Cardiac septum (tissue), 1 donor: ENCODE data around the gene DHRS4L2. TPM values are rescaled to one million over a fixed set of nuclear protein-coding genes. Genes with fewer than 3 reads are reported as not detected.
A peak's percentile ranks its signal among the peaks of the same experiment; 100 is the strongest.
"Not testable (repeated sequence)": the region's sequence is repeated elsewhere in the genome, so short reads cannot be mapped to it uniquely, and the experiment has no call there.

Experiments
- DNase-seq: peaks from one replicate; pipeline ENCODE4 v3.0.0-alpha.2; 2020; ENCODE audit warnings: low spot score
- intact Hi-C: fragments of 100-400 bp; cut with DNase I; formaldehyde crosslinking; loops from one replicate; pipeline ENCODE4 v1.14.0; 2022
- long read RNA-seq: library from polyadenylated mRNA; unstranded; transcript quantifications from one replicate; pipeline ENCODE4 v2.0.0, GENCODE V29; 2021
- total RNA-seq: library from RNA; stranded (reverse); fragmentation: NEBNext Ultra II Directional; extraction: Animal tissue kit (Norgen Biotek cat#: 25700); gene quantifications from one replicate; pipeline ENCODE4 v1.2.1, GENCODE V29; 2021
- donor health status: DM: no; HTN: no; CAD: no.

DHRS4L2 gene
- total RNA-seq: 26.2 TPM
- long read RNA-seq, transcript DHRS4L2-202 (5 exons, 1,117 nt): major isoform, 10 of 21 reads
- long read RNA-seq, transcript DHRS4L2-201 (8 exons, 1,370 nt): minor isoform, 6 of 21 reads
- long read RNA-seq, partial matches to known transcripts: 2 of 21 reads
- long read RNA-seq, other reads (novel, unspliced or antisense): 3 of 21 reads

- DNase-seq: peak; percentile 94
- intact Hi-C loops: loop anchor here (10.0 kb wide), 1 partner anchor 106 kb away; the partner anchor contains the start of gene PCK2
These were observed at the start of gene DHRS4L2 for GRCh38 chr14:23988607-23989363. Gene DHRS4L2 (plus strand): TSS chr14:23988929. CDS start chr14:23988948, 19 bp downstream.

DNA sequence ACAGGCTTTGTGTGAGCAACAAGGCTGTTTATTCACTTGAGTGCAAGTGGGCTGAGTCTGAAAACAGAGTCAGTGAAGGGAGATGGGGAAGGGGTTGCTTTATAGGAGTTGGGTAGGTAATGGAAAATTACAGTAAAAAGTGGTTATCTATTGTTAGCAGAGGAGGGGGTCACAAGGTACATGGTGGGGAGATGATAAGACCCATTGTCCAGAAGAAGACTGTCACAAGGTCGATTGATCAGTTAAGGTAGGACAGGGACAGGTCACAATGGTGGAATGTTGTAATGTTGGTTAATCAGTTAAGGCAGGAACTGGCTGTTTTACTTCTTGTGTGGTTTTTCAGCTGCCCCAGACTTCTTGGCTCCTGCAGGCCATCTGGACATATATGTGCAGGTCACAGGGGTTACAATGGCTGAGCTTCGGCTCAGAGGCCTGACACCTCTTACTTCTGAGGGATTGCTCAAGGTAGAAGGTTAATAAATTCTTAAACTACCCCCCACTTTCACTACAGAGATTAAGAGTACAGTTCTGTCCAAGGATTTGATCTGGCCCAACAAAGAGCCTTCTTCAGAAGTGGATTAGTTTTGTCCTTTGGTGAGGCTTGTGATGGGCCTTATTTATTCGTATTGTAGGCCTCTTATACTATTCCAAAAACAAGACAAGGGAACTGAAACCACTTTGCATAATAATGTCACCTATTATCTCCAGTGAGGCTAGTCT, 49.0 kb upstream of the DHRS4L2 start:
- DNase-seq: no peak
- intact Hi-C loops: no loop called here

DNA sequence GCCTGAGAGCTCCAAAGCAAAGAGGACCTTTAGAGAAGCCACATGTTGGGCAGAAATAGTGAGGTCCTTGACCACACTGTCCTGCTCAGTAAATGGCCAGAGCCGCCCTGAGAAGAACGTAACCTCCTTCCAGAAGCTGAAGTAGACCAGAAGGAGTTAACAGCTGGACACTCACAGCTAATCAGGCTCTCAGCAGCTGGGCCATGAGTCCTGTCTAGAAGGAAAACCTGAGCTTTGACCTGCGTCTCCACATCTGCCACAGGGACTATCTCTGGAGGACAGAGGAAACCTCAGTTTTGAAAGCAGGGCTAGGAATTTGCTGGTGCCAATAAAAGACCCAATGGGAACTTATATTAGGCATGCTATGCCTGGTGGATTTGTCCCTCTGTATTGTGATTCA, 47.5 kb upstream of the DHRS4L2 start:
- DNase-seq: no peak
- intact Hi-C loops: no loop called here

- DNase-seq: no peak
- intact Hi-C loops: no loop called here
These were observed 47.1 kb upstream of the DHRS4L2 start for GRCh38 chr14:23941669-23942068.

DNA sequence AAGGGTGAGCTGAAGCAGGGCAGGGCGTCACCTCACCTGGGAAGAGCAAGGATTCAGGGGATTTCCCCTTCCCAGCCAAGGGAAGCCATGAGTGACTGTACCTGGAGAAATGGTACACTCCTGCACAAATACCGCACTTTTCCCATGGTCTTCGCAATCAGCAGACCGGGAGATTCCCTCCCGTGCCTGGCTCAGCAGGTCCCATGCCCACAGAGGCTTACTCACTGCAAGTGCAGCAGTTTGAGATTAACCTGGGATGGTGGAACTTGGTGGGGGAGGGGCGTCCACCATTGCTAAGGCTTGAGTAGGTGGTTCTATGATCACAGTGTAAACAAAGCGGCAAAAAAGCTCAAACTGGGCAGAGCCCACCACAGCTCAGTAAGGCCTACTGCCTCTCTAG, 46.1 kb upstream of the DHRS4L2 start:
- no peak for DNase-seq
- intact Hi-C loops: no loop called here

- intact Hi-C loops, DNase-seq: not testable (repeated sequence)
These were observed 39.7 kb upstream of the DHRS4L2 start for GRCh38 chr14:23949069-23949468.

- DNase-seq: no peak
- intact Hi-C loops: no loop called here
These were observed 38.2 kb upstream of the DHRS4L2 start for GRCh38 chr14:23950411-23951135.

- DNase-seq, intact Hi-C loops: not testable (repeated sequence)
These were observed 37.6 kb upstream of the DHRS4L2 start for GRCh38 chr14:23951136-23951466.

DNA sequence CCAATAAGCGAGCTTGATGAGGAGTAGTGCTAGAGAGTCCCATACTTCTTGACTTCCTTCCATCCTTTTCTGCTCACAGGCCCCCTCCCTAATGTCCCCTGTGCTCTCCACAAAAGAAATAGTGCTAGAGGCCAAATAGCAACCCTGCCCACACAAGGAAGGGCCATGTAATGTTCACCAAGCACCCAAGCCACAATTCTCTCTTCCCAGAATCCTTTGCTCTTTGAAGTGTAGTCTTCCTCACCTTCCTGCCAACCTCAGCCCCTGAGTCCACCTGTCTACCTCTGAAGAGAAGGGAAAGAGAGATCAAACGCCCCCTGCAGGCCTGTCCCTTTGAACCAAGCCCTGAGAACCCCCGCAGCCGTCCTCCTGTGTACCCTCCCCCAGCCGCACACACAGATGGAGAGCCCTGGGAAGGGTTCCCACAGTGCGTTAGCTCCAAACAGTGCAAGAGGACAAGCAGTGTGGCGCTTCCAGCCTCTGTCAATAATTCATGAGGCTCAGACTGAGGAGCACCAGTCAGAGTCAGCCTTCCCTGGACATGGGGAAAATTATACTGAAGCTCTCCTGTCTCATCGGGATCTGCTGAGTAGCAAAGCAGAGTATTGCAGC, 37.0 kb upstream of the DHRS4L2 start:
- intact Hi-C loops: no loop called here
- no peak for DNase-seq

DNA sequence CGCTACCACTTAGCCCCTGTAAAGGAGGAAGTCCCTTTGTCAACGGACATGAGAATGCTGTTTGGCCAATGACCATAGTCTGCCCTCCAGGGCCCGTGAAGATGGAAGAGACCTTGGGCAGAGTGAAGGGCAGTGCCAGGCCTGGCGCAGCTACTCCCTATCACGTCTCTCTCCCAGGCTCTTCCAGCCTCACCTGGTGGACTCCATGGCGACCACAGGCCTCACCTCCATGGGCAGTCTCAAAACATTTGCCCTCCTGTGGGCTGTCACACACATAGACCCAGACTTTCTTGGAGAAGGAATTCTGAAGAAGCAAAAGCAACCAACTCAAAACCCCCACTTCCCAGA, 35.6 kb upstream of the DHRS4L2 start:
- intact Hi-C loops, DNase-seq: not testable (repeated sequence)

- intact Hi-C loops: no loop called here
- DNase-seq: peak; percentile 93
These were observed 35.1 kb upstream of the DHRS4L2 start, which contains the start of gene DHRS4 for GRCh38 chr14:23953464-23954278. Gene DHRS4 (plus strand): TSS chr14:23953770. CDS start chr14:23953789, 19 bp downstream.

DNA sequence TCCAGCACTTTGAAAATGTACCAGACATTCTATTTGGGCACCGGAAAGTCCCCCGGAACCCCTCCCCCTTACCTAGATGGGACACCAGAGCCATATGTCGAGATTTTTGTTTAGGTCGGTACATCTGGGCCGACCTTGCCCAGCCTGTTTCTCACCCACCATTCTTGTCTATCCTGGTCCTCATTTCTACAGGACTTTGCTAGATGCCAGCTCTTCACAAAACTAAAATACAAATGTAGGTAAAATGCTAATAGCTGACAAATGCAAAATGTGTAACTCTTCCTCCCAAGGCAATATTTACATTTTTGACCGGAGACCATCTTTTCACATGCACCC, 34.5 kb upstream of the DHRS4L2 start:
- DNase-seq, intact Hi-C loops: not testable (repeated sequence)

- DNase-seq, intact Hi-C loops: not testable (repeated sequence)
These were observed 33.8 kb upstream of the DHRS4L2 start for GRCh38 chr14:23954965-23955364.

DNA sequence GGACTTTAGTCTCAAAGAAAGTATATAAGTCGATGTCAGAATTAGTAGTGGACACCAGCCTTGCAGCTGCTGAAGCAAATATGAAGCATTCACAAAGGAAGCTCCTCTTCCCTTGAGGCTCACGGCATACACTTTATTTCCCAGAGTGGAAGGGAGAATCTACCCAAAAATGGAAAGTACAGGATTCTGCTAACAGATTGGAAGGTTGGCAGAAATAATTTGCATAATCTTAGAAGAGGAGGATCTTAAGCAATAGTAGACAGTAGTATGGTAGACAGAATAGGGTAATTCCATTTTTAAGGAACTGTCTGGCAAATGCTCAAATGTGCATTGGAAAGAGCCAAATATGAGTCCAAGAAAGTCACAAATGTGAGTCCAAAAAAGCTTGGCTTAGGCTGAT, 32.9 kb upstream of the DHRS4L2 start:
- DNase-seq, intact Hi-C loops: not testable (repeated sequence)

- intact Hi-C loops: not testable (repeated sequence)
These were observed 30.7 kb upstream of the DHRS4L2 start for GRCh38 chr14:23957913-23958569.

GRCh38 chr14:23960899-23961298, 27.8 kb upstream of the DHRS4L2 start:
- DNase-seq, intact Hi-C loops: not testable (repeated sequence)

More at GRCh38 chr14:23957913-23958569, 30.7 kb upstream of the DHRS4L2 start:
- not testable (repeated sequence) for DNase-seq

GRCh38 chr14:23961704-23962103, 27.0 kb upstream of the DHRS4L2 start:
- intact Hi-C loops, DNase-seq: not testable (repeated sequence)

GRCh38 chr14:23969130-23969480, 19.6 kb upstream of the DHRS4L2 start:
- intact Hi-C loops, DNase-seq: not testable (repeated sequence)
